ENCODE results near the gene IL17REL.

Gene IL17REL

GRCh38 chr22:49966041-49966773 lies 46.4 kb downstream of the IL17REL start:
- DNase-seq: no peak

GRCh38 chr22:49965091-49966040 lies 47.2 kb downstream of the IL17REL start:
- DNase-seq: no peak

- DNase-seq: no peak
Observed at GRCh38 chr22:49964136-49965090, 48.2 kb downstream of the IL17REL start.

- peak; percentile 88 for DNase-seq
Observed at GRCh38 chr22:49963647-49964026, 48.9 kb downstream of the IL17REL start.

GRCh38 chr22:49962751-49963646 lies 49.6 kb downstream of the IL17REL start:
- no peak for DNase-seq

- peak; percentile 89 for DNase-seq
Observed at GRCh38 chr22:49962012-49962750, 50.4 kb downstream of the IL17REL start.

- DNase-seq: no peak
Observed at GRCh38 chr22:49961601-49962011, 51.0 kb downstream of the IL17REL start.

GRCh38 chr22:49961005-49961600 lies 51.5 kb downstream of the IL17REL start:
- DNase-seq: peak; percentile 40

- peak; percentile 95 for DNase-seq
Observed at GRCh38 chr22:49960159-49961004, 52.2 kb downstream of the IL17REL start, which contains the start of gene PIM3. Gene PIM3, plus strand, starts transcription at chr22:49960772. Its CDS starts 176 bp downstream, at chr22:49960948.

- no peak for DNase-seq
Observed at GRCh38 chr22:49959782-49960158, 52.8 kb downstream of the IL17REL start.

GRCh38 chr22:49958931-49959781 lies 53.4 kb downstream of the IL17REL start:
- DNase-seq: no peak

- no peak for DNase-seq
Observed at GRCh38 chr22:49958366-49958921, 54.1 kb downstream of the IL17REL start.

GRCh38 chr22:49957826-49958365 lies 54.7 kb downstream of the IL17REL start:
- DNase-seq: no peak

- no peak for DNase-seq
Observed at GRCh38 chr22:49956914-49957825, 55.4 kb downstream of the IL17REL start.

GRCh38 chr22:49956418-49956770 lies 56.2 kb downstream of the IL17REL start:
- no peak for DNase-seq

GRCh38 chr22:49955581-49956417 lies 56.8 kb downstream of the IL17REL start:
- no peak for DNase-seq
